Hematopoietic multipotent progenitor cell treated with erythropoietin and hydrocortisone succinate and interleukin-3 and kit ligand, for 8 days (in vitro differentiated cells): ENCODE results near the gene FCN1.

Source experiments
- DNase-seq: peaks from one replicate; pipeline ENCODE4 v3.0.0-alpha.2; 2015

FCN1 gene

DNA sequence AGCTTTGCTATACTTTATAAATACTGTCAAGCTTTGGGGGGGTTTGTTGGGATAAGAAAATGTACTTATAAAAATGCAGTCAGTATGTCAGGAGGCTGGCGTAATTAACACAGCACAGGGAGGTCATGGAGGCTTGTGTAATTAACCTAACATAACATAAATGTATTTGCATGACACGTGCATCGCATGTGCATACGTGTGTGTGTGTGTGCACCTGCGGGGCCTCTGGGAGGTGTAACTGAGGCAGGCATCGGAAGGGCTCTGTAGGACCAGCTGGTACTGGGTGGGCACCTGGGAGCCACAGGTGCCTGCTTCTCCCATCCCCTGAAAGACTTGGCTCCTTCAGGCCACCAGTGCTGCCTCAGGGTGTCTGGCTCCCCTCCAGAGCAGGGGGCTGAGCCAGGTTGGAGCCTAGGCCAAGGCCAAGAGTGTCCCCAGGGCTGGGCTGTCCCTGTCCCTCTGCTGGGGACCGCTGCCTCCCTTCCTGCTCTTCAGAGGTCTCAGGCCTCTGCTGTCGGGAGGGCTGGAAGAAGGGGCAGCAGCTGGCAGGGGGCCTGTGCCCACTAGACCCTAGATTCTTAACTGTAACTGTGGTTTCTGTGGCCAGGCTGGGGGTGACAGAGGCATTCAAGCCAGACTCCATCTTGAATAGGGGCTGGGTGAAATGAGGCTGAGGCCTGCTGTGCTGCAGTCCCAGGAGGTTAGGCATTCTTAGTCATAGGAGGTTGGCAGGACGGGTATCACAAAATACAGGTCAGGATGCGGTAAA is 28.1 kb downstream of the FCN1 start:
- no peak for DNase-seq

GRCh38 chr9:134888603-134889190 is 29.0 kb downstream of the FCN1 start:
- no peak for DNase-seq

DNA sequence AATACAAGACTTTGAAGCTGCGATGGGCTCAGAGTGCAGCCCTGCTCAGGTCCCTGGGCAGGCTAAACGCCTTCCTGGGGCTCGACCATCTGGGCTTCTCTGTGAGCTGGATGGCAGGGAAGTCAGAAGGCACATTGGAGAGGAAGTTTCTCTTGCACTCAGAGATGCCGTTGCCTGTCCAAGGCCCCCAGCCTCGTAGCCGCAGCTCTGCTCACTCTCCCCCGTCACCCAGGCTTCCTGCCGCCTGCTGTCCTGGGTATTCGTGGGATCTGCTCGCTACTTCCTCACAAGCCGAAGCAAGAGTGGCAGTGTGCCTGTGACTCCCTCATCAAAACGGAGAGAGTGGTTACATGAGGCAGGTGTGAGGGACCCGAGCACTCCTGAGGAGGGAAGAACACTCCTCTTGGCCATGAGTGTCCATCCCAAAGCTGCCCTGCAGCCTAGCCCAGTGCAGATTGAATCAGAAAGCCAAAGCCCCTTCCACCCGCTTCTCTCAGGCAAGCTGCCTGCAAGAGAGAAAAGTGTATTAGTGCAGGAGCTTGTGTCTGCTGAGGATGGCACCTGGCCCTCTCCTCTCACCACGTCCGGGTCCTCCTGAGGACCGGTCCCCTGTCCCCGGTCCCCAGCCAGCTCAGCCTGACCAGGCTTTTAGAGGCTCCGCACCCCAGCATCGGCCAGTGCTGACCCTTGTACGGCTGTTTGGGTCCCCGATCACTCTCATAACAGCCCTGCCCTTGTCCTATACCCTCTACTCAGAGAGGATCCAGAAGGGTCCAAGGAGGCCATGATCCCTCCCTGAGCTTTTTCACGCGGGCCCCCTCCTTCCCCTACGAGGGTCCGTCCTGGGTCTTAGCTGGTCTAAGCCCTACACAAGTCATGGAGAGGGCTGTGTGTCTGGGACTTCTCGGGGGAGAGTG is 29.8 kb downstream of the FCN1 start:
- no peak for DNase-seq

DNA sequence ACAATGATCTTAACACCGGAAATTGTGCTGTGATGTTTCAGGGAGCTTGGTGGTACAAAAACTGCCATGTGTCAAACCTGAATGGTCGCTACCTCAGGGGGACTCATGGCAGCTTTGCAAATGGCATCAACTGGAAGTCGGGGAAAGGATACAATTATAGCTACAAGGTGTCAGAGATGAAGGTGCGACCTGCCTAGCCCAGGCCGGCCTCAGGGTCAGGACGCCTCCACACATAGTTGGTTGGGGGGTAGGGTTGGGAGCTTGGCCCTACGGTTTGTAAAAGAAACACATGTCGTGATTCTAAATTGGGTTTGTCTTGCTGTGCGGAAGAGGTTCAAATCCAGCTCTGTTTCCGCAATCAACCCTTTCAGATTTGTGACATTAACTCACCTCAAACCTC is 30.5 kb downstream of the FCN1 start:
- no peak for DNase-seq

DNA sequence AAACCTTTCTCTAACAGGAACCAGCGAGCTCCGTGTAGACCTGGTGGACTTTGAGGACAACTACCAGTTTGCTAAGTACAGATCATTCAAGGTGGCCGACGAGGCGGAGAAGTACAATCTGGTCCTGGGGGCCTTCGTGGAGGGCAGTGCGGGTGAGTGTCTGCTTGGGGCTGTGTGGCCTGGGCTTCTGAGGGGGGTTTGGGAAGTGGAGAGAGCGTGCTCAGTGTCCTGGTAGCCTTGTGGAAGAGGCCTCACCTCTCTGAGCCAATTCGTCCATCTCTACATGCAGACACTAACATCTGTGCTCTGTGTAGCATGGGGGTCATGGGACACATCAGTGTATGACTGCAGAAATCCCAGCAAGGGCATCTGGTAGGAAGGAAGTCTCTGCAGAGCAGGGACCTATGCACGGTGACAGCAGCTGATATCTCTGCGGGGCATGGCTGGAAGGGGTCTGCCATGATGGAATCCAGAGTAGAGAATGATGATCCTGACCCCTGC is 31.2 kb downstream of the FCN1 start:
- DNase-seq, result no peak

DNA sequence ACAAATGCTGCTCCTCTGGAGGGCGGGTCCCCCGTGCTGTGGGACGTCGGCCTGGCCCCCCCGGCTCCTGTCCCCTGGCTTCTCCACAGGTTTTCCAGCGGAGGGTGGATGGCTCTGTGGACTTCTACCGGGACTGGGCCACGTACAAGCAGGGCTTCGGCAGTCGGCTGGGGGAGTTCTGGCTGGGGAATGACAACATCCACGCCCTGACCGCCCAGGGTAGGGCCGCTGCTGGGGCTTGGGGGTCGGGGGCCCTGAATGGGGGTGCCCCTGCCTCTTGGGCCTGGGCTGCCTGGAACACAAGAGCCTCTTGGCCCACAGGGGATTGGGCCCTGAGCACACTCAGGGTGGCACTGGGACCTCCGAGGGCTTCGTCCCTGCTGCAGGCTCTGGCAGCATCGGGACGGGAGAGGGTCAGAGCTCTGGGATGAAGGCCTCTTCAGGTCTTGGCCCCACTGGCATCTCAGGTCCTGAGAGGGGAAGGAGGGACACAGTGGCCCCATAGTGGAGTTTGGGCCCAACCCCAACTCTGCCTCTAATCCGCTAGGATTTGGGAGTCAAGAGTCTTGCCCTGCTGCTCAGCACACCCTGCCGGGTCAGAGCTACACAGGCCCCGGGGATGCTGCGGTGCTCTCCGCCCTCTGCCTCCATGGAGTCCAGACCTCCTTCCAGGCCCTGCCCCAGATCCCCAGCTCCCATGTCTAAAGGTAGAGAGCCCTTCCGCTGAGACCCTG is 31.9 kb downstream of the FCN1 start:
- DNase-seq, result no peak

DNA sequence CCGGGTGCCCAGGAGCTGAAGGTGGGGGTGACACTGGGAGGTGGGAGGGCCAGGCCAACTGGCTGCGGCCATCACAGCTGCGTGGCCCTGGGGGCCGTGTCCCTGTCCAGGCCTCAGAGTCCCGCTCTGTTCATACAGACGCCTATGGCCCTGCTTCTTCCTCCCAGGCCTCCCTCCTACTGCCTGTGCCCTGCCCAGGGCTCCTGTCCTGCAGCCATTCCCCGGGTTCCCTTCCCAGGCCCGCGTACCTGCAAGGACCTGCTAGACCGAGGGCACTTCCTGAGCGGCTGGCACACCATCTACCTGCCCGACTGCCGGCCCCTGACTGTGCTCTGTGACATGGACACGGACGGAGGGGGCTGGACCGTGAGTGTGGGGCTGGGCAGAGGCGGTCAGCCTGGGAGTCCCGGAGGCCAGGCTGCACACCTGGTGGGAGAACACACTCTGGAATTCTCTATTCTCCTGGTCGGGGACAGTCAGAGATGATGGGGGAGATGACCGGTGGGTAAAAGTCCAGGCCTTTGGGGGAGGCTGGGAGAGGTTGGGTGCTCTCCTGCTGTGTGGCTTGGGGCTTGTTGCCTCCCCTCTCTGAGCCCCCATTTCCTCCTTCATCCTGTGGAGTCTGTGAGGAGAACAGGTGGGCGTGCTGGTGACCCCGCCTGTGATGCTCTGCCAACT is 32.6 kb downstream of the FCN1 start:
- no peak for DNase-seq

GRCh38 chr9:134884492-134884891 is 33.2 kb downstream of the FCN1 start:
- DNase-seq, result no peak

DNA sequence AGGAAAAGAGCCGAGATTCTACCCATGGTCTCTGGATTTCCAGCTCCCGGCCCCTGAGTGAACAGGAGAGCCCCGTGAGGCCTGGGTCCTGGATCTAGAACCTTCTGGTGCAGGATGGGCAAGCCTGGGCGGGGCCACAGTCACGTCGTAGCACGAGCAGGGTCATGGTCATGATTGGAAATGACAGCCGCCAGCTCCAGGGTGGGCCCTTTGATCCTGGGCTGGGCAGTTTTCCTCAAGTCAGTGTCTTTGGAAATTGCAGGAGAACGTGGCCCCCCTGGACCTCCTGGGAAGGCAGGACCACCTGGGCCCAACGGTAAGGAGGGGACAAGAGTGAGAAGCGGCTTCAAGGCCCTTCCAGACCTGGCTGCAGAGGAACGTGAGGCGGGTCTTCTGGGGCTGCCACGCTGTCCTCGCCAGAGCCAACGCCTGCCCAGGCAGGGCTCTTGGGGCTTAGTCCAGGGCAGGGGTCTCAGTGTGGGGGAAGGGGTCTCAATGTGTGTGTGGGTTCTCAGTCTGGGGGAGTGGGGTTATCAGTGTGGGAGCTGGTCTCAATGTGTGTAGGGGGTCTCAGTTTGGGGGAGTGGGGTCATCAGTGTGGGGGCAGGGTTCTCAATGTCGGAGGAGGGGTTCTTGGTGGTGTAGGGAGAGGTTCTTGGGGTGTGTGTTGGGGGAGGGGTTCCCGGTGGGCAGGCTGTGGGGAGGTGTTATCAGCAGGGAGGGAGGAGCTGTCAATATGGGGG is 34.5 kb downstream of the FCN1 start:
- no peak for DNase-seq

DNA sequence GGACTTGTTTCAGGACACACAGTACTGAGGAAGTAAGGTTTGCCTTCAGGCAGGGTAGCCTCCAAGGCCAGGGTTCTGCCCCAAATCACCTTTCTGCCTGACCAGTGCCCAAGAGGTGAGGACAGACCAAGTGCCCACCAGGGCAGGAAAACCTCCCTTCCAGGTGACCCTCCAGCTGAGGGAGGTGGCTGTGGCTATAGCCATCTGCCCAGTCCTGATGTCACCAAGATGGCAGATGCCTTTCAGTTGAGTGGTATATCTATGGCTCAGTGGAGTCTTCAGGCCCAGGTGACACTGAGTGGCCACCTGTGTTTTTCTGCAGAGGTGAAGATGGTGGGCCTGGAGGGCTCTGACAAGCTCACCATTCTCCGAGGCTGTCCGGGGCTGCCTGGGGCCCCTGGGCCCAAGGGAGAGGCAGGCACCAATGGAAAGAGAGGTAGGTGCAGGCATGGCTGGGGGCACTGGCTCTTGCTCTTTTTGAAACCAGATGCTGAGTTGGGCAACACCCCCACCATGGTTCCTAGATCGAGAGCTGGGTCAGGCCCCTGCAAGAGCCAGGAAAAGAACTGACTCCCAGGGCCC is 35.4 kb downstream of the FCN1 start:
- DNase-seq, result no peak

DNA sequence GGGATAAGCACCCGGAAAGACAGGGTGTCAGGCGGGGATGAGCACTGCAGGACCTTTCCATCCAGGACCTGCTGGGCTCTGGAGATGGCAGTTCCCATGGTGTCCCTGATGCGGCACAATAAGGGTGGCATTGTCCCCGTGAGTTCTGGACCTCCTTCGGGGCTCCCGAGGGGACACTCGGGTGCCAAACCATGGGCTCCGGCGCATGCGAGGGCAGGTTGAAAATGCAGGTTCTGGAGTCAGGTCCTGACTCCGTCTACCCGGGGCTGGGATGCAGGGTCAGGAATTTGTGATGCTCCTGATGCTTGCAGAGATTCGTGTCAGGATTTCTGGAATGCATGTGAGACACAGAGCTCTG is 36.4 kb downstream of the FCN1 start:
- no peak for DNase-seq

GRCh38 chr9:134880484-134881312 is 37.0 kb downstream of the FCN1 start, which contains the start of gene FCN2:
Gene FCN2 (plus strand): TSS chr9:134880810. CDS start chr9:134880822, 12 bp downstream.
- no peak for DNase-seq

DNA sequence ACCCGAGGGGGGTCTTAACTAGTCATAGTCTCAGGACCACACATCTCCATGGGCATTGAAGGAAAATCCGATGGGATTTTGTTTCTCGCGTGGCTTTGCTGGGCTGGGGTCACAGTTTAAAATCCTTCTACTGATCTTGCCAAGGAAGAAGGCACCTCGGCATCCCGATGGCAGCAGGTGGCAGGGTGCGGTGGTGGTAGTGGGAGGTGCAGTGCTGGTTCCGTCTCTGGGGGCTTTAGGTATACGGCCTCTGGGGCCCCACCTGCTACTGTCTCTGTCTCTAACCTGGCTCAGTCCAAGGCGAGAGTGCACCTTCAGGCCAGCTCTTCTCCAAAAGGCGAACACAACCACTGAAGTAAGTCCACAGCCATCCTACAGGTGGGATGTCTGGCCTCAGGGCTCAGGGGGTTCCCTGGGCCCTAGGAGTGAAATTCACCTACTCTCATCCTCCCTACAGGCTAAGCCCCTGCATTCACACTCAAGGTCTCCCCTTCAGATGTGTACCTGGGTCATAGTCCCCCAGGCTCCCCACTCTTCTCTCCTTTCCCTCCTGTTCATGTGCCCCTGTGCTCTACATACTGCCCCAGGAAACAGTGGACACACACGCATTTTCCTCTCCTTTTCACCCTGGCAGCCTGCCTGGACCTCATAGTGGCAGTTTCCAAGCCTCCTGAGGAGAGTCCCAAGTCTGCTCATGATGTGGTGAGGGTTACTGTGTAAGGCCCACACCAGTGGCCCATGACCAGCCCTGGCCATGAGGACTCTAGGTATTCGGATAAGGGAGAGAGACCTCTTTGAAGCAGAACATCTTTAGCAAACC is 37.8 kb downstream of the FCN1 start:
- DNase-seq, result no peak

DNA sequence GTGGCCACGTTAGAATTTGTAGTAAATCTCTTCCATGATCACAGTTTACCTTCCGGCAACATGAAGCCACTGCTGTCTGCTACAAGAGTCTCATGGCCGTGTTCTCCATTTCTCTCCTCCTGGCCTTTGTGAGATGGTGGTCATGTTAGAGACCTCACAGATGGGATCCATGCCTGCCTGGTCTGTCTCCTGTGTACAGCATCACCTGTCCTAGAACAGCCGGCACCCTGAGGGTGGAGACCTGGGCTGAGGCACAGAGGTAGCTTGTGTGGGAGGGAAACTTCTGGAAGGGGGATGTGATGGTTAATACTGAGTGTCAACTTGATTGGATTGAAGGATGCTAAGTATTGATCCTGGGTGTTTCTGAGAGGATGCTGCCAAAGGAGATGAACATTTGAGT is 40.2 kb downstream of the FCN1 start:
- DNase-seq, result no peak

- no peak for DNase-seq
Measured at GRCh38 chr9:134875371-134875770, 42.3 kb downstream of the FCN1 start.

GRCh38 chr9:134872482-134873231 is 45.1 kb downstream of the FCN1 start:
- no peak for DNase-seq

DNA sequence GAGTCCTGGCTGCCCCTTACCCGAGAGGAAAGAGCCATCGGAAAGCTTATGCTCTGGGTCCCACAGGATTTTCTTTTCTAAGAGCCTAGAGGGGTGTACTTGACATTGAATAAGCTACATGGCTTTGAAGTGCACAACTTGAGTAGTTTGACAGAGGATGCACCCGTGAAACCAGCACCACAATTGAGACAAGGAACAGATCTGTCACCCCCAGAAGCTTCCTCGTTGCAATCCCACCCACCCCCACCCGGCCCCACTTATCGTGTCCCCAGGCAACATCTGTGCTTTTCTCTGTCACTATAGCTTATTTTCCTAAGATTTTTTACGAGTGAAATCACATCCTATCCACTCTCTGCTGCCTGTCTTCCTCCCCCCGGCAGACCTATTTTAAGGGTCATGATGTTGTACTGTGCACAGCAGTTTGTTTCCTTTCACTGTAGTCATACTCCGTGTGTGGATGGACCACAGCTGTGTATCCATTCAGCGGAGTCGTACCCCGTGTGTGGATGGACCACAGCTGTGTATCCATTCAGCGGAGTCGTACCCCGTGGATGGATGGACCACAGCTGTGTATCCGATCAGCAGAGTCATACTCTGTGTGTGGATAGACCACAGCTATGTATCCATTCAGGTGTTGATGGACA is 45.9 kb downstream of the FCN1 start:
- DNase-seq, result no peak
